Liver (tissue), 9 donors: ENCODE measurements around the gene PPP1R16B. TPM values are rescaled to one million over a fixed set of nuclear protein-coding genes. Genes with fewer than 3 reads are reported as not detected.

Source experiments
- DNase-seq: peaks from one replicate; pipeline ENCODE4 v3.0.0-alpha.2; 2017; ENCODE audit warnings: low spot score
- H3K27ac ChIP-seq, 2 donors: one replicate each; pipeline ENCODE4 v1.7.0; 2013; ENCODE audit warnings: inconsistent platforms in 2 of 2, low read length in 2 of 2, control low read depth in 1 of 2, low read depth in 1 of 2, mild to moderate bottlenecking in 1 of 2
- H3K27me3 ChIP-seq, 4 donors: one replicate each; pipeline versions ENCODE4 v1.6.1 to v1.7.0; 2013; ENCODE audit warnings: low read length in 3 of 4, inconsistent platforms in 1 of 4, mild to moderate bottlenecking in 1 of 4, moderate library complexity in 1 of 4; ENCODE audit not compliant: control insufficient read depth in 4 of 4, insufficient read depth in 4 of 4
- H3K36me3 ChIP-seq, 4 donors: one replicate each; pipeline versions ENCODE4 v1.6.1 to v1.7.0; 2013; ENCODE audit warnings: low read length in 3 of 4, mild to moderate bottlenecking in 3 of 4, low read depth in 1 of 4, moderate library complexity in 1 of 4; ENCODE audit not compliant: control insufficient read depth in 4 of 4, insufficient read depth in 3 of 4
- H3K4me1 ChIP-seq, 4 donors: one replicate each; pipeline versions ENCODE4 v1.6.1 to v1.7.0; 2013; ENCODE audit warnings: low read length in 3 of 4, mild to moderate bottlenecking in 3 of 4, moderate library complexity in 1 of 4; ENCODE audit not compliant: control insufficient read depth in 4 of 4, insufficient read depth in 4 of 4
- H3K4me3 ChIP-seq, 3 donors: one replicate each; pipeline versions ENCODE4 v1.6.1 to v1.7.0; 2013; ENCODE audit warnings: low read length in 3 of 3, control low read depth in 1 of 3, low read depth in 1 of 3, mild to moderate bottlenecking in 1 of 3
- H3K9ac ChIP-seq, 2 donors: one replicate each; pipeline ENCODE4 v1.7.0; 2013; ENCODE audit warnings: low read length in 2 of 2, mild to moderate bottlenecking in 2 of 2, moderate library complexity in 2 of 2, control low read depth in 1 of 2, low read depth in 1 of 2
- H3K9me3 ChIP-seq, 4 donors: one replicate each; pipeline versions ENCODE4 v1.6.1 to v1.7.0; 2013; ENCODE audit warnings: low read length in 3 of 4; ENCODE audit not compliant: control insufficient read depth in 4 of 4
- ATF3 ChIP-seq: IDR thresholded peaks from 2 replicates; pipeline ENCODE4 v1.6.1; 2016; ENCODE audit warnings: antibody characterized with exemption
- EGR1 ChIP-seq, 2 donors: IDR thresholded peaks; 2 replicates each; pipeline ENCODE4 v1.6.1; 2016 to 2018; ENCODE audit warnings: antibody characterized with exemption in 2 of 2, low read depth in 2 of 2
- FOXA1 ChIP-seq: IDR thresholded peaks from 2 replicates; pipeline ENCODE4 v1.6.1; 2016; ENCODE audit warnings: antibody characterized with exemption
- FOXA2 ChIP-seq: IDR thresholded peaks from 2 replicates; pipeline ENCODE4 v1.6.1; 2016; ENCODE audit warnings: antibody characterized with exemption
- GABPA ChIP-seq, 2 donors: IDR thresholded peaks in 1 of 2; conservative IDR thresholded peaks in 1 of 2; 2 replicates each; pipeline ENCODE4 v1.6.1; 2016; ENCODE audit warnings: antibody characterized with exemption in 2 of 2, mild to moderate bottlenecking in 1 of 2, moderate library complexity in 1 of 2
- HNF4A ChIP-seq, 2 donors: conservative IDR thresholded peaks; 2 replicates each; pipeline ENCODE4 v1.6.1; 2016; ENCODE audit warnings: antibody characterized with exemption in 2 of 2, mild to moderate bottlenecking in 2 of 2
- HNF4G ChIP-seq: IDR thresholded peaks from 2 replicates; pipeline ENCODE4 v1.6.1; 2016; ENCODE audit warnings: antibody characterized with exemption
- JUND ChIP-seq, 2 donors: IDR thresholded peaks; 2 replicates each; pipeline ENCODE4 v1.6.1; 2016; ENCODE audit warnings: antibody characterized with exemption in 2 of 2
- NR2F2 ChIP-seq: IDR thresholded peaks from 2 replicates; pipeline ENCODE4 v1.6.1; 2016; ENCODE audit warnings: antibody characterized with exemption
- RAD21 ChIP-seq, 2 donors: IDR thresholded peaks; 2 replicates each; pipeline ENCODE4 v1.6.1; 2016; ENCODE audit warnings: antibody characterized with exemption in 2 of 2, mild to moderate bottlenecking in 2 of 2
- REST ChIP-seq: IDR thresholded peaks from 2 replicates; pipeline ENCODE4 v1.6.1; 2016; ENCODE audit warnings: antibody characterized with exemption, mild to moderate bottlenecking
- RXRA ChIP-seq, 2 donors: IDR thresholded peaks; 2 replicates each; pipeline ENCODE4 v1.6.1; 2017 to 2018; ENCODE audit warnings: antibody characterized with exemption in 2 of 2, mild to moderate bottlenecking in 1 of 2
- SP1 ChIP-seq: IDR thresholded peaks from 2 replicates; pipeline ENCODE4 v1.6.1; 2018; ENCODE audit warnings: antibody characterized with exemption, mild to moderate bottlenecking
- TAF1 ChIP-seq: conservative IDR thresholded peaks from 2 replicates; pipeline ENCODE4 v1.6.1; 2016; ENCODE audit warnings: antibody characterized with exemption, mild to moderate bottlenecking
- YY1 ChIP-seq: IDR thresholded peaks from 2 replicates; pipeline ENCODE4 v1.6.1; 2016; ENCODE audit warnings: antibody characterized with exemption, mild to moderate bottlenecking
- polyA plus RNA-seq, 2 donors: library from polyadenylated mRNA; stranded (reverse) in 1 of 2; unstranded in 1 of 2; fragments of 200-250 nt in 1 of 2; fragments of >200 nt in 1 of 2; fragmentation: Nextera tagmentation in 1 of 2; extraction: Ambion mirVana in 1 of 2; gene quantifications; one replicate each; pipeline versions ENCODE4 v1.2.1 to v1.2.3, GENCODE V29; 2013 to 2015
- total RNA-seq, 2 donors: library from RNA; depleted of rRNA; stranded (reverse); fragments of >200 nt; gene quantifications; one replicate each; pipeline ENCODE4 v1.2.3, GENCODE V29; 2014
- TF ChIP-seq, protein P1 (sequence below): IDR thresholded peaks from 2 replicates; pipeline ENCODE4 v1.6.1; 2016; ENCODE audit warnings: antibody characterized with exemption
- TF ChIP-seq, protein P2 (sequence below): IDR thresholded peaks from 2 replicates; pipeline ENCODE4 v1.6.1; 2016; ENCODE audit warnings: antibody characterized with exemption
- TF ChIP-seq, protein P3 (sequence below): fragments of 150-350 bp; IDR thresholded peaks from 2 replicates; pipeline ENCODE4 v1.5.1; 2017; ENCODE audit warnings: improper control_type of control experiment, low read depth, low read length; ENCODE audit not compliant: missing input control
- donor health status: healthy.
- donor health status: healthy.
- donor health status: healthy.
- donor health status: healthy.
- donor health status: healthy.

The PPP1R16B gene
- total and polyA plus RNA-seq, 4 donors = 0.84 to 5.7 (median 1.2) TPM

DNA sequence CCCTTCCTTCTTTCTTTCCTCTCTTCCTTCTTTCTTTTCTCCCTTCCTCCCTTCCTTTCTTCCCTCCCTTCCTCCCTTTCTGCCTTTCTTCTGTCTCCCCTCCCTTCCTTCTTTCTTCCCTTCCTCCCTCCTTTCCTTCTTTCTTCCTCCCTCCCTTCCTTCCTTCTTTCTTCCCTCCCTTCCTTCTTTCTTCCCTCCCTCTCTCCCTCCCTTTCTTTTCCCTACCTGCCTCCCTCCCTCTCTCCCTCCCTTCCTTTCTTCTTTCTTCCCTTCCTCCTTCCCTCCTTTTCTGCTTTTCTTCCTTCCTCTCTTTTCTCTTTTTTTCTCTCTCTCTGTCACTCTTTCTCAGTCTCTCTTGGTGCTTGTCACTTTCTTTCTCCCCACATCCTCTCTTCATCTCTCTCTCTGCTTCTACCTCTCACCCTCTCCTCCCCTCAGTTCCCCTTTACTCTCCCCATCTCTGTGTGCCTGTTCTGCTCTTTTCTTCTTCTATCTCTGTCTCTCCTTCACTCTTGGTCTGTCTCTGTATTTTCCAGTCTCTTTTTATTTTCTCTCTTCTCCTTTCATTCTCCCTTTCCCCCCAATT is 90.6 kb downstream of the PPP1R16B start:
- no peak overlapping the region for H3K27ac ChIP-seq
- no peaks in the 10 kb centered on the region for H3K27me3 ChIP-seq
- H3K4me1 ChIP-seq = peaks cover 3 to 4% (median 3%) of the 10 kb centered on the region in 4 donors
- TF ChIP-seq SP1 (no peak), REST (no peak), FOXA2 (no peak), NR2F2 (no peak), EGR1 (IDR thresholded peaks at IDR 0.05; ENCODE audit: low read depth in 2 of 2) (no peak), JUND (IDR thresholded peaks at IDR 0.05) (no peak), HNF4A (conservative IDR thresholded peaks at IDR 0.05) (no peak), FOXA1 (no peak), TAF1 (no peak), HNF4G (no peak), RXRA (IDR thresholded peaks at IDR 0.05) (no peak), YY1 (no peak), ATF3 (no peak), RAD21 (IDR thresholded peaks at IDR 0.05) (no peak), GABPA (IDR thresholded peaks at IDR 0.05 in 1 of 2, conservative IDR thresholded peaks at IDR 0.05 in 1 of 2) (no peak)
- TF ChIP-seq, protein P1, sequence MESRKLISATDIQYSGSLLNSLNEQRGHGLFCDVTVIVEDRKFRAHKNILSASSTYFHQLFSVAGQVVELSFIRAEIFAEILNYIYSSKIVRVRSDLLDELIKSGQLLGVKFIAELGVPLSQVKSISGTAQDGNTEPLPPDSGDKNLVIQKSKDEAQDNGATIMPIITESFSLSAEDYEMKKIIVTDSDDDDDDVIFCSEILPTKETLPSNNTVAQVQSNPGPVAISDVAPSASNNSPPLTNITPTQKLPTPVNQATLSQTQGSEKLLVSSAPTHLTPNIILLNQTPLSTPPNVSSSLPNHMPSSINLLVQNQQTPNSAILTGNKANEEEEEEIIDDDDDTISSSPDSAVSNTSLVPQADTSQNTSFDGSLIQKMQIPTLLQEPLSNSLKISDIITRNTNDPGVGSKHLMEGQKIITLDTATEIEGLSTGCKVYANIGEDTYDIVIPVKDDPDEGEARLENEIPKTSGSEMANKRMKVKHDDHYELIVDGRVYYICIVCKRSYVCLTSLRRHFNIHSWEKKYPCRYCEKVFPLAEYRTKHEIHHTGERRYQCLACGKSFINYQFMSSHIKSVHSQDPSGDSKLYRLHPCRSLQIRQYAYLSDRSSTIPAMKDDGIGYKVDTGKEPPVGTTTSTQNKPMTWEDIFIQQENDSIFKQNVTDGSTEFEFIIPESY = no peak
- TF ChIP-seq, protein P2, sequence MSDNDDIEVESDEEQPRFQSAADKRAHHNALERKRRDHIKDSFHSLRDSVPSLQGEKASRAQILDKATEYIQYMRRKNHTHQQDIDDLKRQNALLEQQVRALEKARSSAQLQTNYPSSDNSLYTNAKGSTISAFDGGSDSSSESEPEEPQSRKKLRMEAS = no peak
- TF ChIP-seq, protein P3, sequence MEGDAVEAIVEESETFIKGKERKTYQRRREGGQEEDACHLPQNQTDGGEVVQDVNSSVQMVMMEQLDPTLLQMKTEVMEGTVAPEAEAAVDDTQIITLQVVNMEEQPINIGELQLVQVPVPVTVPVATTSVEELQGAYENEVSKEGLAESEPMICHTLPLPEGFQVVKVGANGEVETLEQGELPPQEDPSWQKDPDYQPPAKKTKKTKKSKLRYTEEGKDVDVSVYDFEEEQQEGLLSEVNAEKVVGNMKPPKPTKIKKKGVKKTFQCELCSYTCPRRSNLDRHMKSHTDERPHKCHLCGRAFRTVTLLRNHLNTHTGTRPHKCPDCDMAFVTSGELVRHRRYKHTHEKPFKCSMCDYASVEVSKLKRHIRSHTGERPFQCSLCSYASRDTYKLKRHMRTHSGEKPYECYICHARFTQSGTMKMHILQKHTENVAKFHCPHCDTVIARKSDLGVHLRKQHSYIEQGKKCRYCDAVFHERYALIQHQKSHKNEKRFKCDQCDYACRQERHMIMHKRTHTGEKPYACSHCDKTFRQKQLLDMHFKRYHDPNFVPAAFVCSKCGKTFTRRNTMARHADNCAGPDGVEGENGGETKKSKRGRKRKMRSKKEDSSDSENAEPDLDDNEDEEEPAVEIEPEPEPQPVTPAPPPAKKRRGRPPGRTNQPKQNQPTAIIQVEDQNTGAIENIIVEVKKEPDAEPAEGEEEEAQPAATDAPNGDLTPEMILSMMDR = no peak
- DNase-seq = no peak
- no peak overlapping the region for H3K9ac ChIP-seq
- no peak overlapping the region for H3K4me3 ChIP-seq
- H3K36me3 ChIP-seq = no peaks in the 10 kb centered on the region
- no peaks in the 10 kb centered on the region for H3K9me3 ChIP-seq
